ENCODE results near the gene MOGAT1. TPM values are rescaled to one million over a fixed set of nuclear protein-coding genes. Genes with fewer than 3 reads are reported as not detected.

The MOGAT1 gene
- polyA plus RNA-seq, 1 experiment, result not detected

DNA sequence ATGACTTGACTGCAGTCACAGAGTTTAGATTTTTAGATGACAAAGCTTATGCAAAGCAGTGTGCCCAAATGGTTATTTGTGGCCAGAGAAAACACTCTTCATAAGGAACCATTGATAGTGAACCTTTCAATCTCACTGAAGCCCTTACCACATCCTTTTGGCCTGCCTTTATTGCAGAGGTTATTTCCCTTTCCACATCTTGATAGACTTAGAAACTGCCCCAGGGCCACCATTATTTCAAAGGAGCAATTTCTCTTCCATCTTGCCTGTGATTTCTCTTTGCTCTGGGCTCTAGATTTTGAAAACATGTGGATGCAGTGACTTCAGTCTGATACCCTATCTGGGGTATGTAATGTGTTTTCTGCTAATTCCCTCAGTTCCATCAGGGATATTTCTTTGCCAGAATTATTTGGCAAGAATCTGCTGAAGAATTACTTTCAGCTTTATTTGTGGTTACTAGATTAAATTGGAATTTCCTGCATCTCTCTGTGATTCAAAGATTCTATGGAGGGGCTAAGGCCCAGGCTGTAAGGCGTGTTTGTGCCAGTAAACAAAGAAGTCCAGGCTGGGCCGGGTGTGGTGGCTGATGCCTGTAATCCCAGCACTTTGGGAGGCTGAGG lies 51.0 kb downstream of the MOGAT1 start:
- no peak for DNase-seq (ENCODE audit: low read depth, low spot score)
- Histone ChIP-seq H3K9me3 (ENCODE audit: control insufficient read depth, insufficient read depth, low read length) (no peaks in the 10 kb centered on the region), H3K4me3 (ENCODE audit: low read depth, low read length) (no peak overlapping the region), H3K27ac (ENCODE audit: low read depth, low read length) (no peak overlapping the region), H3K27me3 (ENCODE audit: control insufficient read depth, insufficient read depth, low read length) (no peaks in the 10 kb centered on the region)
- TF ChIP-seq, protein P1, sequence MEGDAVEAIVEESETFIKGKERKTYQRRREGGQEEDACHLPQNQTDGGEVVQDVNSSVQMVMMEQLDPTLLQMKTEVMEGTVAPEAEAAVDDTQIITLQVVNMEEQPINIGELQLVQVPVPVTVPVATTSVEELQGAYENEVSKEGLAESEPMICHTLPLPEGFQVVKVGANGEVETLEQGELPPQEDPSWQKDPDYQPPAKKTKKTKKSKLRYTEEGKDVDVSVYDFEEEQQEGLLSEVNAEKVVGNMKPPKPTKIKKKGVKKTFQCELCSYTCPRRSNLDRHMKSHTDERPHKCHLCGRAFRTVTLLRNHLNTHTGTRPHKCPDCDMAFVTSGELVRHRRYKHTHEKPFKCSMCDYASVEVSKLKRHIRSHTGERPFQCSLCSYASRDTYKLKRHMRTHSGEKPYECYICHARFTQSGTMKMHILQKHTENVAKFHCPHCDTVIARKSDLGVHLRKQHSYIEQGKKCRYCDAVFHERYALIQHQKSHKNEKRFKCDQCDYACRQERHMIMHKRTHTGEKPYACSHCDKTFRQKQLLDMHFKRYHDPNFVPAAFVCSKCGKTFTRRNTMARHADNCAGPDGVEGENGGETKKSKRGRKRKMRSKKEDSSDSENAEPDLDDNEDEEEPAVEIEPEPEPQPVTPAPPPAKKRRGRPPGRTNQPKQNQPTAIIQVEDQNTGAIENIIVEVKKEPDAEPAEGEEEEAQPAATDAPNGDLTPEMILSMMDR (IDR thresholded peaks at IDR 0.05; ENCODE audit: low read depth, low read length), result no peak
- POLR2A ChIA-PET, result interaction anchor here (1.2 kb wide), 1 partner anchor 24 kb away, joined by 6 read pairs; no protein-coding TSS in a partner anchor
- CTCF ChIA-PET, result interaction anchor here (1.1 to 1.4 kb wide), 3 partner anchors 15 to 217 kb away, joined by 3 to 4 read pairs (median 4); no protein-coding TSS in a partner anchor

DNA sequence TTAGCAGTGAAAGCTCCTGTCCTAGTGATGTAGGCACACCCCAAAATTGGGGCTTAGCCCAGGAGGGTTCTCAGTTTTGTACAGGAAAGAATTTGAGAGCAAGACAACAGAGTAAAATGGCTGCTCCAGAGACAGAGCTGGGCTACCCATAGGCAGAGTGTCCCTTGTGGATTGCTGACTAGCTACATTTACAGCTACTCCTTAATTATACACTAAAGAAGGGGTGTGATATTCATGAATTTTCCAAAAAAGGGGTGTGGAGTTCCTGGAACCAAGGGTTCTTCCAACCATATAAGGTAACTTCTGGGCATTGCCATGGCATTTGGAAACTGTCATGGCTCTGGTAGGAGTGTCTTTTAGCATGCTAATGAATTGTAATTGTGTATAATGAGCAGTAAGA lies 52.8 kb downstream of the MOGAT1 start:
- H3K4me3 ChIP-seq (ENCODE audit: low read depth, low read length), result no peak overlapping the region

DNA sequence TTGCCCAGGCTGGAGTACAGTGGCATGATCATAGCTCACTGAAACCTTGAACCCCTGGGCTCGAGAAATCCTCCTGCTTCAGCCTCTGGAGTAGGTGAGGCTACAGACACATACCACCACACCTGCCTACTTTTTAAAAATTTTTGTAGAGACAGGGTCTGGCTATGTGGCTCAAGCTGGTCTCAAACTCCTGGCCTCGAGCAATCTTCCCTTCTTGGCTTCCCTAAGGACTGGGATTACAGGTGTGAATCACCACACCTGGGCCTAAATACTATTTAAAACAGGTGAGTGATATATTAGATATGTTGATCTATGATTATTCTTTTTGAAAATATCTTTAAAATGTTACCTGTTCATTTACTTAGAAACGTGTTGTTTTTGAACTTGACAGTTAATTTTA lies 57.2 kb downstream of the MOGAT1 start:
- TF ChIP-seq, protein P1 (IDR thresholded peaks at IDR 0.05; ENCODE audit: low read depth, low read length), result no peak
- CTCF ChIA-PET, result no interaction called here
- H3K4me3 ChIP-seq (ENCODE audit: low read depth, low read length), result no peak overlapping the region
- POLR2A ChIA-PET, result no interaction called here
- no peaks in the 10 kb centered on the region for H3K27me3 ChIP-seq (ENCODE audit: control insufficient read depth, insufficient read depth, low read length)
- H3K27ac ChIP-seq (ENCODE audit: low read depth, low read length), result no peak overlapping the region
- no peak for DNase-seq (ENCODE audit: low read depth, low spot score)
- H3K9me3 ChIP-seq (ENCODE audit: control insufficient read depth, insufficient read depth, low read length), result no peaks in the 10 kb centered on the region

More for the DNA sequence above, 52.8 kb downstream of the MOGAT1 start:
- no peak for DNase-seq (ENCODE audit: low read depth, low spot score)
- TF ChIP-seq, protein P1 (IDR thresholded peaks at IDR 0.05; ENCODE audit: low read depth, low read length), result no peak
- POLR2A ChIA-PET, result no interaction called here
- Histone ChIP-seq H3K27me3 (ENCODE audit: control insufficient read depth, insufficient read depth, low read length) (no peaks in the 10 kb centered on the region), H3K27ac (ENCODE audit: low read depth, low read length) (no peak overlapping the region), H3K9me3 (ENCODE audit: control insufficient read depth, insufficient read depth, low read length) (no peaks in the 10 kb centered on the region)
- CTCF ChIA-PET, result interaction anchor here (1.0 kb wide), 1 partner anchor 18 kb away, joined by 3 read pairs; no protein-coding TSS in a partner anchor

DNA sequence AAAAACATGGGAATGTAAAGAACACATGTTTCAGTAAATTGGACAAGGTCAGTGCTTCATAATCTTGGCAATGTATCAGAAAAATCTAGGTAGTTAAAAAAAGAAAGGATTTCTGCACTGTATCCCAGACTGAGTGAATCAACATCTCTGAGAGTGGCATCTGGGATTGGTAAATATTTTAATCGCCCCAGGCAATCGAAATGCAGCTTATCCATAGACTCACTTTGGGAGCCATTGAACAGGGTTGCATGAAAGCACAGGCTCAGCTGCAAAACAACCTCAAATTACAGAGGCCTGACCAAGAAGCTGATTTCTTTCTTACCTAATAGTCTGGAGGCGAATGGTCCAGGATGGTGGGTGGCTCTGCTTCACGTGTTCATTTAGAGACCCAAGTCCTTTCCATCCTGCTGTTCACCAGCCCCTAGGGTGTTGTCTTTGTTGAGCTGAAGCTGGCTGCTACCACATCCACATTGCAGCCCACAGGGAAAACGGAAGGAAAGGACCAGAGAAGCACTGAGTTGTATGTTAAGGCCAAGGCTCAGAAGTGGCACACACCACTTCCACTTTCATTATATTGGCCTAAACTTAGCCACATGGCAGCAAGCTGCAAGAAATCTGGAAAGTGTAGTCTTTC lies 59.0 kb downstream of the MOGAT1 start:
- DNase-seq (ENCODE audit: low read depth, low spot score), result no peak
- TF ChIP-seq, protein P1 (IDR thresholded peaks at IDR 0.05; ENCODE audit: low read depth, low read length), result no peak
- Histone ChIP-seq H3K4me3 (ENCODE audit: low read depth, low read length) (no peak overlapping the region), H3K9me3 (ENCODE audit: control insufficient read depth, insufficient read depth, low read length) (no peaks in the 10 kb centered on the region), H3K27me3 (ENCODE audit: control insufficient read depth, insufficient read depth, low read length) (no peaks in the 10 kb centered on the region), H3K27ac (ENCODE audit: low read depth, low read length) (no peak overlapping the region)
- POLR2A ChIA-PET, result interaction anchor here (0.6 kb wide), 2 partner anchors 16 to 332 kb away, joined by 3 to 4 read pairs; no protein-coding TSS in a partner anchor
- CTCF ChIA-PET, result interaction anchor here (0.6 kb wide), 1 partner anchor 15 kb away, joined by 3 read pairs; no protein-coding TSS in a partner anchor

DNA sequence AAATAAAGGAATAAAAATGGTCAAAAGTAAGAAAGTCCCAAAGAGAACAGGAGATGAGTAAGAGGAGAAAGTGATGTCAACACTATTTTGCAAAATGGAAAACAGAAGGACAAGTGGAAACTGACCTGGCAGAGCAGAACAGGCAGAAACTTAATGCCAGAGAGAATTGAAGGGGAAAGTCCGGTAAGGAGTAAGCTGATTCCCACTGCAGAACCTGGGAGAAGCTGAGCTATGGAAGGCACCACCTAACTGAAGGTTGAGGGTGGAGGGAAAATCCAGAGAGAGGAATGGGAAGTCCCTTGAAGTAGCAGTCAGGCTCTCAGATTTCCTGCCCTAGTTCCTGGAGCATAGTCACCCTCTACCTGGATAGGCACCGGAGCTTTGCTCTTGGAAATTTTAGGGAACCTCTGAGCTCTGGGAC lies 59.8 kb downstream of the MOGAT1 start:
- TF ChIP-seq, protein P1 (IDR thresholded peaks at IDR 0.05; ENCODE audit: low read depth, low read length), result no peak
- no peak overlapping the region for H3K4me3 ChIP-seq (ENCODE audit: low read depth, low read length)
- DNase-seq (ENCODE audit: low read depth, low spot score), result no peak
- no peak overlapping the region for H3K27ac ChIP-seq (ENCODE audit: low read depth, low read length)
- no peaks in the 10 kb centered on the region for H3K27me3 ChIP-seq (ENCODE audit: control insufficient read depth, insufficient read depth, low read length)
- ChIA-PET POLR2A (interaction anchor here (0.6 kb wide), 1 partner anchor 38 kb away, joined by 3 read pairs; no protein-coding TSS in a partner anchor), CTCF (no interaction called here)
- H3K9me3 ChIP-seq (ENCODE audit: control insufficient read depth, insufficient read depth, low read length), result no peaks in the 10 kb centered on the region

All from AG04450 (cell line).